NCI-H510A (cell line): ENCODE measurements around the gene OTX2.

Experiments
- DNase-seq: peaks from one replicate; lab custom pipeline; 2025; lab: John Stamatoyannopoulos, UW

The OTX2 gene

DNA sequence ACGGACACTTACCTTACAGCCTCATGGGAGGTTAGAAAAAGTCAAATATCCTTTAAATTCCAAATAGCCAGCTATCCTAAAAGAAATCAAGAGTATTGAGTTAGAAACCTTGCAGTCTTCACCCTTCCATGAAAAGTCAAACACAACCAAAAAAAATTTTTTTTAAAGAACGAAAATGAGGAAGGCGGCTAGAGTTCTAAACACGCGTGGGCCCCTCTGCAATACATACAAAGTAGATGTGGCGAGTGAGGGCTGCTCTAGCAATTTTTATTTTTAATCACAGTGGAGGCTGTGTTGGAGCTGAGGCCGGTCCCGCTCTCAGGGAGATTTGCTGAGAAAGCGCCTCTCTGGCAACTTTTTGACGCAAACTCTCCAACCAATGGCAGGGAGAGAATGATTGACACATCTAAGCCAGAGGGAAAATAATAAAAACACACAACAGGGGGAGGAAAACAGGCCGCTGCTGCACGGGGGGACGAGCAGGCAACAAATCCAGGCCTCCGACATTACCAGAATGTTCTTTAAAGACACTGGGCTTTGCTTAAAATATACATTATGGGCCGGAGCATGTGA, at the start of gene OTX2:
Gene OTX2, minus strand, starts transcription at position 333 of the 573 bp plus-strand sequence. CDS start 5,023 bp downstream, outside the sequence.
- no peak for DNase-seq

DNA sequence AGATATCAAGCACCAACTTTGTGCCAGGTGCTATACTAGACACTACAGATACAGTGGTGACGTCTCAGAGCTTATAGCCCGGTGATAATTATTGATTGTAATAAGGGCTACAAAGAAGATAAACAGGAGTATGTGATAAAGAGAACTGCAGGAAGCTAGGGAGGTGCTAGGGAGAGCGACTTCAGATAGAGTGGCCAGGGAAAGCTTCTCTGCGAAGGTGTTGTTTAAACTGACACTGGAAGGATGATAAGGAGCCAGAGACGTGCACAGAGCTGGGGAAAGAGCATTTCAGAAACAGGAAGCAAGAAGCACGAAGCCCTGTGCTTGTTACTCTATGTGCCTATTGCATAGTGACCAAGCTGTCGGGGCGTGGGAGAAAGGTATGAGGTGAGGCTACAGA, 48.1 kb upstream of the OTX2 start:
- DNase-seq, result no peak

DNA sequence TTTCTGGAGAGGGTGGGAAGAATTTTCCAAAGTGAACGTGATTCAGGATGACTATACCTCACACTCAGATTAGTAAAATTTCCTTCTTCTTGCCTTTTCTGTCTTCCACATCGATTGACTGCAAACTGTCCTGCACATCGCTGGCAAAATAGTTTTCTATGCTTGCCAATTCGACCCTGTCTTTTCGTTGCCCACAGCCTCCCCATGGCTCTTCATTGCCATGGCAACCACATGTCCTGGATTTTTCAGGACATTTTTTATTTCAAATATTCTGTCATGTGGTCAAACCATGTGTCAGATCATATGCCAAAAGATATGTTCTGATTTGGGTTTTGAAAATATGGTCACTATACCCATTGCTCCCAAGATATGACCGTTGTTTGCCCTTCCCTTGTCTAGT, 46.9 kb upstream of the OTX2 start:
- DNase-seq, result no peak

DNA sequence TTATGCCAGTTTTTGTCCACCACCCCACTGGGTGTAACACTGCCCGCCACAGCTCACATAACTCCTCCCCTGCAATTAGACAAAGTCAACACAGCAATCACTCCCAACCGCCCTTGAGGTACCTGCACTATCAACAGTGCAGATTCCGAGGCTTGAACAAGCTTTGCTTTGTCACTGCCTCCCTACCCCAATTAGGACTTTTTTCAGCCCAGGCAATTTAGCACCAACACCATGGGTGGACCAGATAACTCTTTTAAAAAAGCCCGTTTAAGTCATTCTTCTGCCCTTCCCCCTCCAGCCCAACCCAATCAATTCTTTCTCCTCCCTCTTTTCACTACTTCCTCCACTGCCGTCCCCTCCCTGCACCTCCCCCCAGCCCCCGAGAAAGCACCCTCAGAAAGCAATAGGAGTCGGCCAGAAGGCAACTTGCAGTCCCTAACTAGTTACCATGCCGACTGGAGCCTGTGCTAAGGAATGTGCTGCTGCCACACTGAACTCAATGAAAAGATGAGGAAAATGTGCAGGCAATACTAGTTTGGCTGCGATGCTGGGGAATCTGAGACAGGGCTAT, 45.7 kb upstream of the OTX2 start:
- DNase-seq, result peak; percentile 52

DNA sequence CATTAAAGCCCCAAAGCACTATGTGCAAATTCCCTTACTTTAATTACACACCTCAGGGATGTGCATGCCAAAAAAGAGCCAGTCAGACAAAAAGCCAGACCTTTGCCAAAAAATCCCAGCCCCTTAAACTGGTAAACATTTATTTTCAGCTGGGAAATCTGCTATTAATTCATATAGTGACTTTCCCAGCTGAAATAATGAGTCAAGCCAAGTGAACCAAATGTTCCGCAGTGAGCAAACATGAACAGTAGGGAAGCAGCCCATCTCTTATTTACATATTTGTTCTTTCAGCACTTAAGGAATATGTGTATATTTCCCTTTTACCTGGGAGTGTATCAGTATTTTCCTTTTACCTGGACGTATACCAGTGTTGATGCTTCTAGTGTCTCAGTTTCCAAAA, 44.0 kb upstream of the OTX2 start:
- no peak for DNase-seq

DNA sequence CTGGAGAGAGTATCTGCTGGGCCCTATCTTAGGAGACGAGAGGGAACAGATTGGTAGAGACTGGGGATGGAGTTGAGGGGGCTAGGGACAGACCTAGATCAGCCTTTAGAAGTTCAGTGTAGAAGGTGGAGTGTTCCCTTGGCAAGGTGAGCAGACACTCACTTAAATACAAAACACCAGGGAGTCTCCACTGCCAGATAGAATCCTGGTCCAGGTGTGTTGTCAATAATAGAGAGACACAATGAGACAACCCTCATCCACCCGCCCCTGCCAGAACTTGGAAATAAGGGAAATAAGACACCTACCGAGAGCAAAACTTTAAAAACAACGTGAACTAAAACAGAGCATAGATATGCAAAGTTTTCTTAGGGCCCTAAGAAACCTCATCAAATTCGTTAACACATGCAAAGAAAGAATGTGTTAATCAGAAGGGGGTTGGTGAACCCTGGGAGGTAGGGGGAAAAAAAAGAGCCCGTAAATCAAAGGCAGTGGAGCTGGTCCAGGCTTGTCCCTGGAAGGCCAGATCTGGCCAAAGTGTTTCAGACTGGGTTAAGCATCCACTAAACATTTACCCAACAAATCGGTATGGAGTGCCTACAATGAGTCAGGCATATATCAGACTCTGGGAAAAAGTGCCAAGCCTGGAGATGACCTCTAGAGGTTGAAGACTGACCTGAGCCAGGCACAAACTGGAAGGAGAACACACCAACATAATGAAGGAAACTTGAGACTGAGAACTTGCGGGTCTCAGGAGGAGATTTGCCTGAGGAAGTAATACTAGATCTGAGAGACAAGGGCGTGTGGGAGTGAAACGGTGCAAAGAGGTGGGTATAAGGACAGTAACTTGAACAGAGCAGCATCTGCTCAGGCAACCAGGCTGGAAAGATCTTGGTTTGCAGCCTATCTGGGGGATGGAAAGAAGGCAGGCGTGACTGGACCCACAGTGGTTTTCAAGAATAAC, 37.0 kb upstream of the OTX2 start:
- DNase-seq, result no peak

DNA sequence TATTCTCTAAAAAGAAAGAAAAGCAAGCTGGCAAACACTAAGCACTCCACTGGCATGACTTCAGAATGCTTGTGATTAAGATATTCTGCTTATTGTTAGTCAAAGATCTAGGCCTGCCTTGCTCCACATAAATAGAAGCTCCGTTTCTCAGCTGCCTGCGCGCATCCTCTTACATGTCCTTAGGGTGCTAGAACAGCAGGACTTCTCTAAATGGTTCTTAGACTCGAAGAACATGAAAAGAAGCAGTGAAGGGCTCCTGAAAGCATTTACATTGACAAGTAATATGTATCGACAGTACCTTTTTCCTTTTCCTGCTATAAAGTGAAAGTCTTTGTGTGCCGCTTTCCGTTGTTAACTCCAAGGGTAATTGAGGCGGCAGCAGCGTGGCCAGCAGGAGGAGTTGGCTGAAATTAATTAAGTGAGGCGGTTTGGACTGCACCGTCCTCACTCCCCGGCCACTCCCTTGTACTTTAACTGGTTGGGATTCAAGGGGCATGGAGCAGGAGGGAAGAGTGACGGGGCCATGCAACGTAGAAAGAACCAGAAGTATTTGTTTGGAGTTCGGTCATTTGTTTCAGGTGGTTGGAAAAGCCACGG, 34.2 kb upstream of the OTX2 start:
- DNase-seq, result no peak

DNA sequence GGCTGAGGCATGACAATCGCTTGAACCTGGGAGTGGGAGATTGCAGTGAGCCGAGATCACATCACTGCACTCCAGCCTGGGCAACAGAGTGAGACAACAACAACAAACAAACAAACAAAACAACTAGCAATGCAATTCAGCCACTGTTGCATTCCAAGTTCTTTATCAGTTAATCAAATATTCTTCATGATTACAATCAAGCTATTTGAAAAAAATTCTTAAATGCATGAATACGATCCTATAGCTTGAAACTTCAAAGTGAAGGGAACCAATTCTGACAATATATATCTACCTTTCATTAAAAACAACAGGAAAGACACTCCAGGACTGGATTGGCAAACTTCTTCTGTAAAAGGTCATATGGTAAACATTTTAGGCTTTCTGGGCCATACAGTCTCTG, 31.3 kb upstream of the OTX2 start:
- no peak for DNase-seq

DNA sequence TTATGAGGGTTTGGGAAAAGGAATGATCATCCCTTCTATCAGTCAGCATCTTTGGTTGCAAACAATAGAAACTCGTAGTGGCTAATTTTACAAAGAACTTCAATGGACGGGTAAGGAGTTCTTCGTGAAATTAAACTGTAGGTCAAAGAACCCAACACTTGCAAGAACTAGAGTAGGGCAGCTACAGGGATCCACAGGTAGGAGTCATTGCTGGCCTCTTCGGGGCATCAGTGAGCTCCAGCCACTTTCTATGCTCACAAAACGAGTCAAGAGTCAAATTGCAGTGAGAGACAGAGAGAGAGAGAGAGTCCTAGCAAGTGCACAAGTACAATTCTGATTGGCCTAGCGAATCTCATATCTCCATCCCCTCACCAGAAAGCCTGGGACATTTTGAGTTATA, 29.9 kb upstream of the OTX2 start:
- DNase-seq, result no peak

DNA sequence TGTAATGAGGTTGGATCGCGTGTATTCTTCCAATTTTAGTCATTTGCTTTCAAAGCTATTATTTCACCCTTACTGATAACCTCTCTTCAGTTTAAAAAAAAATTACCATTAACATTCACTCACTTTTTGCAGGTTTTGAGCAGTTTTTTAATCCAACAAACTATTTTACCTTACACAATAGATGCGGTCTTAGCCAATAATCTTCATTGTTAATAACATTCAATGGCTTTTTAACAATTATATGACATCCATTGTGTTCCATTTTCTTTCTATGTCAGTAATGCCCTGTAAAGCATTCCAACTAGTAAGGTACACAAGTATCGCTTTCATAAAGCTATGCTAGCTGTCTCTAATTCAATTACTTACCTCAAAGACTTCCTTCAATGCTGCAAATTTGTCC, 18.9 kb upstream of the OTX2 start:
- DNase-seq, result no peak

DNA sequence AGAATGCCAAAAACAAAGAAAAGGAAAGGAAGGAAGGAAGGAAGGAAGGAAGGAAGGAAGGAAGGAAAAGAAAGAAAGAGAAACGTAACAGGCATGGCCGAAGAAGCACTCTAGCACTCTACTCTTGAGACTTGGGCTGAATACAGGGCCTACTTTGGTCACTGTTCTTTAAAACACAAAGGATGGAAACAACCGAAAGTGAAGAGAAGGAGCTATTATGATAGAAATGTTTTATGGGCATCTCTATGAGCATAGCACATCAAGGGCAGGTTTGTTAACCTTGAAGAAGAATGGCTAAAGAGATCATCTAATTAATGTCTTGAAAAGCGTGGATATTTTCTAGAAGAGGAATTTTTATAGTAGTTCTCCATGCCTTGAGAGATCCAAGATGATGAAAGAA, 15.9 kb upstream of the OTX2 start:
- no peak for DNase-seq

DNA sequence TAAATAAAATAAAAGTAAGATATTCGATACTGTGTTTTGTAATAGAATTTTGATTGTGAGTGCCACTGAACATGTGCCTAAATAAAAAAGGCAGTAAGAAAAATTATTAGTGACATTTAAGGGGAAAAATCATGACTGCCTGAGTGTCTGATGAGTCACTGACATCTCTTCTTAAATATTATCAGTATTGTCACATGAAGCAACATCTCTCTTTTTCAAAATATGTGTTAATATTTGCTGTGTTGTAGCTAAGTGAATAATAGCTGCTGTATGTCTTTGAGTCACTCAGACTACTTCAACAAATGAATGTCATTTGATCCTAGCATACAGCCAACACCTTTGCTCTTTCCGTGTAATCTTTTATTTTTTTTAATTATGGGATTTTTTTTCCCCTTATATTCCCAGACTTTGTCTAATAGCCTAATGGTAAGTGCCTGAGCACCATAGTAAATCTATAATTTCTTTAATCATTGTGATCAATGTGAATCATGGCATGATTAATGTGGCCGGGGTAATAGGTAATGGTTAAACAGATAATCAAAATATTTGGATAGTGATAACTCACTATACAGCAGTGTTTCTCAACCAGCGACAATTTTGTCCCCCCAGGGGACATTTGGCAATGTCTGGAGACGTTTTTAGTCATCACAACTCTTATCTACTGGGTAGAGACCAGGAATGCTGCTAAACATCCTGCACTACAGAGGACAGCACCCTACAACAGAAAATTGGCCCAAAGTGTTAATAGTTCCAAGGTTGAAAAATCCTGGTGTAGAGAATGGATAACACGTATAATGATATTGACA, 11.7 kb upstream of the OTX2 start:
- no peak for DNase-seq

DNA sequence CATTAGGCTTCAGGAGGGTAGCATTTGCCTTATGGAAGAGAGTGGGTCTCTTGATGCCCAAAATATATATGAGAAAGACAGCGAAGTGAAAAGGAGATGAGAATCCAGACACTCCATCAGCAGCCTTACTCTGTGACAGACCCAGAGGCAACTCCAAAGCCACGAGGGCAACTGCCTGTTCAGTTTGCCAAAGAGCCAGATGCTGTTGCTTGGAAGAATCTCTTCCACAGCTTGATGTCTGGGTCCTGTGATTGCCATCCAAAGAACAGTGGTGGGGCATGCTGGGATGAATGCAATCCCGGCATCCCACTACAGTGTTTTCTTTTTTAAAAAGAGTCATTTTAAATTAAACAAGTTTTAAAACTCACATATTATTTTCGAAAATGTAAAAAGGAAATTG, 10.9 kb upstream of the OTX2 start:
- DNase-seq, result no peak

DNA sequence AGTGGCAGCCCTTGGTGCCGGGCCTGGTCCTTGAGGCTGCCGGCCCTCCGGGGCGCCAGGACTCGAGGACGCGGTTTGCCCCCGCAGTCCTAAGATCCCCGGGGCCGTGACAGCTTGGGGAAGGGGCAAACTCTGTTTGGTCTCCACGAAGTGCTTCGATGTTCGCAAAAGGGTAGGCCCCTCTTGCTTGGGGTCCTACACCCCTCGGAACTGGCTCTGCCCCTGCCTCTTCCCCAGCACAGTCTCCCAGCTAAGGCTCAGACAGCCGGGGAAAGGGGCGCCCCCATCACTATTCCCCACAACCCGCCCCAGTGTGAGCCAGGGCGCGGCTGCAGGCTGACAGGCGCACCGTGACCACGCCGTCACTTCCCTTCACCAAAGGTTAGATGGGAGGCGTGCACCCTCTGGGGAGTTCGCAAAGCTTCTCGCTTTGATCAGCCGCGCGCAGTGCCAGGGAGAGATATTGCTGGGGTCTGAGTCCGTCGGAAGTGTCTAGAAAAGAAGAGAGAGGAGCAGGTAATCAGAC, 7.2 kb upstream of the OTX2 start:
- no peak for DNase-seq

DNA sequence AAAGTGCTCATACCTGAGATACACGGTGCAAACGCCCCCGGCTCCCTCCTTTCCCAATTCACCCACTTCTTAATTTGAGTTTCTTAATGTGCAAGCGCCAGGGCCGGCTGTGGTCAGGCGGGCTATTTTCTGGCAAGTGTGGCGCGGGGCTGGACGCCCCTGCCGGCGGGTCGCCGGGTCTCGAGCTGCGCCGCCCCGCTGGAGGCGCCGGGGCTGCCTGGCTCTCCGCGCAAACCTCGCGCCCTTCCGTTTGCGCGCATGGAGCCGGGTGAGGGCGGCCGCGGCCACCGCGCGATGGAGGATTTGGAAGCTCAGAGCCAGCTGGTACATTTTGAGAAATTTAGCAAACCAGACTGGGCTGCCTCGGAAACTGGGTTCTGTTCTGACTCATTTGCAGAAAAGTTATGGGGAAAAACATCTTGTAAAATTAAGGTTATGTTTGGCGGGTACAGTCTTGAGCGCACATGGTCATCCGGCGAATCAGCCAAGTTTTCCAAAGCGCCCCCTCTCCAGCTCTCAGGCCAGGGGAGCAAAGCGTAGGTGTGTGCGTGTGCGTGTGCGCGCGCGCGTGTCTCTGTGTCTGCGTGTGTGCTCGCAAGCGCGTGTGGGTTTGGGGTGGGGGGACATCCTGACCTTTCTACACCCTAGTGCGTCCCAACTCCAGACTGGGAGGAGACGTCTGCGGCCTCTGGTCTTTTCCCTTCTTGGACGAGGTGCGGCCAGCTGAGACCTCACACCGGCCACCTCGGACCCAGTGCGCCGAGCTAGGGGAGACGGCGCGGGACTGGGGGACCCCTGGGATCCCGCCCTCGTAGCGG, 6.5 kb upstream of the OTX2 start:
- peak; percentile 3 for DNase-seq

DNA sequence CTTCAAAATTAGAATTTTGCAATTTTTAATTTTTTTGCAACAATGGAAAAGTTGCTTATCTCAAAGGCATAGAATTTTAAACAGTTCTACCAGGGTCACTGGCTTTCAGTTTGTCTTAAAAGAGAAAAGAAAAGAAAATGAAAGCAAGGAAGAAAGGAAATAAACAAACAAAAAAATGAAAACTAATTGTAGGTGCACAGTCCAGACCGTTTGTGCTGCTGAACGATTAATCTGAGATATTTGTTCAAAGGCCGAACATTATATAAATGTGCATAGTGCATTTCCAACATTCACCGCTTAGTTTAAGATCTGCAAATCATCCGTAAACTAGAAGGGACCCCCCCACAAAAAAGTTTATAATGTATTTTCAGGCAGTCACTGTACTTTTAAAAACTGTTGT, 5.5 kb upstream of the OTX2 start:
- no peak for DNase-seq

DNA sequence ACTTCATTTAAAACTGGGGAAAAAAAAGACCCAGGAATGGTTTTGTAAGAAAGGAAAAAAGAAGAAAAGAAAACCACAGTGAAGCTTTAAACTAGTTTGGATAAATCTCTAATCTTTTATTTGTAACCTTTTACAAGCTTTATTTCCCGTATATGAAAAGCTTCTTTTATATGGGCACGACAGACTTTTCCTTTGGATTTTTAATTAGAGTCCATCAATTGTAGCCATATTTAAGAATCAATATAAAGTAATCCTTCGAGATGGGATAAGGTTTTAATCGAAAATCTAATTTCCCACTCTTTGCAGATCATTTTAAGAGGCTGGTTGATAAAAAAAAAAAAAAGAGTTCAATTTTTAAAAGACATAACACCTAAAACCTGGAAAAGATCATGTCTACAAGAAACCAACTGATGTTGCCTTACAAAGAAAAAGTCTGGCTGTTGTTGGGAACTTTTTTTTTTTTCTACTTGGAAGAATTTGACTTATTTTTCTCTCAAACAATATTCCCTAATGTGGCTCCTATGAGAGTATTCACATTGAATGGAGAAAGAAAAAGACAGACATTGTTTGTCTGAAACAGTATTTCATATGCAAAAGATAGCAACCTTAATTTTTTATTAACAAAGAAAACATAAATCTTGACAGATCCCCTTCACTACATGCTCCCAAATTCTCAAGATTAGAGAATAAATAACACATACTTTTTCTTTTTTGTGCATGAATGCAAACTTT, 4.9 kb upstream of the OTX2 start:
- DNase-seq, result no peak

DNA sequence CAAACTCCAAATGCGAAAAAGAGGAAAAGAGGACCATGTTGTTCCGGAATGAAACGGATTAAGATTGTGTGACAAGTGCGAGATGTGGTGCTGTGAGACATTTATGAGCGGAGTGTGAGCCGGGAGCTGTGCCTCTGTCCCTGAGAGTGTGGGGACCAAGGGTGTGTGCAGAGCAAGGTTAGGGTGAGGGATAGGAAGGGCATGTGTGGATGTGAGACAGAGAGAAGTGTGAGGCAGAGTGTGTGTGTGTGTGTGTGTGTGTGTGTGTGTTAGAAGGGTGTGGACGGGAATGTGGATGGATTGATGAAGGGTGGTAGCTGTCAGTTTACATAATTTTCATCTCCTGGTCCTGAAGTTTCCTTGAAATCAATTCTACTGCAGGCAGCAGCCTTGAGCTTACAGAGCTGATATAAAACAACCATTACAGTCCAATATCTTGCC, 4.3 kb upstream of the OTX2 start:
- no peak for DNase-seq

DNA sequence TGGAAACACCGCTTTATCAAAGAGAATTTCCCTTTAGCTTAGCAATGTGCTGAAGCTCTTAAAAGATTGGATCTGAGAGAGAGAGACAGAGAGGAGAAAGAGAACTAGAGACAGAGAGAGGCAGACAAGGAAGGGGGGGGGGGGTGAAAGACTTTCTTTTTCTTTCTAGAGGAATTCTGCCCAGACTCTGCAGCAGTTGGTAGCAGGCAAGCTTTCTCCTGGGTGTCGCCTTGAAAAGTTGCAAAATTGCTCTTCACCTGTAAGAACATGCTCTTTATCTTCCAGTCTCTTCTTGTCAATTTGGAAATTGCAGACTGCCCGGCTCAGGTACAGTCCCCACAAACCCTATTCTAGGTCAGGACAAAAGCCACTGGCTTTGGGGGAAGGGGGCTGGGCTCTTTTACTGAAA, 2.9 kb upstream of the OTX2 start:
- DNase-seq, result no peak
